GM12891 (cell line): ENCODE results near the gene FXN.

Source experiments
- DNase-seq: peaks from one replicate; pipeline ENCODE4 v3.0.0; 2011; ENCODE audit warnings: low spot score; ENCODE audit not compliant: insufficient read length
- FAIRE-seq: peaks from 2 replicates; lab custom pipeline; 2011; peaks lifted over from hg19 to GRCh38; lab: Jason Lieb, UNC
- PAX5 ChIP-seq: IDR thresholded peaks from 2 replicates; pipeline ENCODE4 v1.6.1; 2011; ENCODE audit warnings: low read length, moderate library complexity, mild to moderate bottlenecking; ENCODE audit not compliant: insufficient read depth, severe bottlenecking
- POLR2A ChIP-seq: IDR thresholded peaks from 2 replicates; pipeline ENCODE4 v1.6.1; 2011; ENCODE audit warnings: low read depth, low read length, control low read depth
- POLR2AphosphoS5 ChIP-seq: IDR thresholded peaks from 2 replicates; pipeline ENCODE4 v1.6.1; 2011; ENCODE audit warnings: low read depth, low read length, control low read depth
- POU2F2 ChIP-seq: IDR thresholded peaks from 2 replicates; pipeline ENCODE4 v1.6.1; 2011; ENCODE audit warnings: low read depth, mild to moderate bottlenecking, control low read depth, low read length, moderate library complexity
- SPI1 ChIP-seq: IDR thresholded peaks from 2 replicates; pipeline ENCODE4 v1.6.1; 2011; ENCODE audit warnings: low read depth, low read length, control low read depth
- TAF1 ChIP-seq: IDR thresholded peaks from 2 replicates; pipeline ENCODE4 v1.6.1; 2011; ENCODE audit warnings: low read depth, low read length, control low read depth

Gene FXN

DNA sequence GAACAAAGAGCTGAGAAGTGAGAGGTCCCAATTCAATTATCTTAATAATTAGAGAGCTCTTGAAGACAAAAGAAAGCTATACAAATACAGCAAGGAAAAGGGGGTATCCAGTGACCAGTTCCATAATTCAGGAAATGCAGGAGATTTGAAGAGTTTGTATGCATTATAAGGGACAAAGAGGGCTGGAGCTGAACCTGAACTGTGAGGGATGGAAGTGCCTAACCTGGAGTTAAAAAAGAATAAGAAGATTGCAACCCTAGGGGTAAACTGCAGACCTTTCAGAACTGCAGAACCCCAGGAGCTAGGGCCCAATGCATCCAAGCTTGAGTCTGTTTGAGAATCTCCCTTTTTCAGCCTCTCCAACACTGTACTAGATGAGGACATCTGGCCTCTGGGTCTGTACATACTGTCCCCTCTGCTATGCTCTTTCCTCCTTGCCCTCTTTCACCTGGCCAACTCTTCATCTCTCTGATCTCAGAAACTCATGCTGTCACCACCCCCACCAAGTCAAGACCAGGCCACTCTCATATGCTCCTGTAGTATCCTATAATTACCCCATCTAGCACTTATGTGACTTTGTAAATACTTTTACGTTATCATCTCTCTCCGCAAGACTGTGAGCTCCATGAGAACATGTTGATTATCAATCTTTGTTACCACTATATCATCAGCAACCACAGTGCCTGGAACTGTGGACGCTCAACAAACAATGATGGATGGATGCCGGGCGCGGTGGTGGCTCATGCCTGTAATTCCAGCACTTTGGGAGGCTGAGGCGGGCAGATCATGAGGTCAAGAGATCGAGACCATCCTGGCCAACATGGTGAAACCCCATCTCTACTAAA lies 15.0 kb upstream of the FXN start:
- FAIRE-seq = no peak
- TF ChIP-seq POLR2AphosphoS5 (no peak), SPI1 (no peak), TAF1 (no peak), POLR2A (no peak), POU2F2 (no peak), PAX5 (no peak)
- no peak for DNase-seq

GRCh38 chr9:69023650-69024049 lies 11.9 kb upstream of the FXN start:
- no peak for TF ChIP-seq POU2F2
- TF ChIP-seq TAF1 = no peak
- no peak for TF ChIP-seq PAX5
- no peak for TF ChIP-seq SPI1
- no peak for TF ChIP-seq POLR2A
- TF ChIP-seq POLR2AphosphoS5 = no peak
- no peak for DNase-seq
- FAIRE-seq = no peak

GRCh38 chr9:69027355-69028097 lies 8.0 kb upstream of the FXN start:
- FAIRE-seq (peak; percentile 91), DNase-seq (no peak)
- TF ChIP-seq TAF1 (no peak), PAX5 (no peak), POLR2A (no peak)

- no peak for DNase-seq
- no peak for TF ChIP-seq POLR2A
- TF ChIP-seq POLR2AphosphoS5 = no peak
- no peak for TF ChIP-seq SPI1
- no peak for TF ChIP-seq PAX5
- TF ChIP-seq TAF1 = no peak
- no peak for TF ChIP-seq POU2F2
- no peak for FAIRE-seq
Measured at GRCh38 chr9:69028754-69029153, 6.8 kb upstream of the FXN start.

GRCh38 chr9:69029535-69029934 lies 6.0 kb upstream of the FXN start:
- TF ChIP-seq POLR2A (no peak), POU2F2 (no peak), TAF1 (no peak), POLR2AphosphoS5 (no peak), PAX5 (no peak), SPI1 (no peak)
- DNase-seq (no peak), FAIRE-seq (no peak)

DNA sequence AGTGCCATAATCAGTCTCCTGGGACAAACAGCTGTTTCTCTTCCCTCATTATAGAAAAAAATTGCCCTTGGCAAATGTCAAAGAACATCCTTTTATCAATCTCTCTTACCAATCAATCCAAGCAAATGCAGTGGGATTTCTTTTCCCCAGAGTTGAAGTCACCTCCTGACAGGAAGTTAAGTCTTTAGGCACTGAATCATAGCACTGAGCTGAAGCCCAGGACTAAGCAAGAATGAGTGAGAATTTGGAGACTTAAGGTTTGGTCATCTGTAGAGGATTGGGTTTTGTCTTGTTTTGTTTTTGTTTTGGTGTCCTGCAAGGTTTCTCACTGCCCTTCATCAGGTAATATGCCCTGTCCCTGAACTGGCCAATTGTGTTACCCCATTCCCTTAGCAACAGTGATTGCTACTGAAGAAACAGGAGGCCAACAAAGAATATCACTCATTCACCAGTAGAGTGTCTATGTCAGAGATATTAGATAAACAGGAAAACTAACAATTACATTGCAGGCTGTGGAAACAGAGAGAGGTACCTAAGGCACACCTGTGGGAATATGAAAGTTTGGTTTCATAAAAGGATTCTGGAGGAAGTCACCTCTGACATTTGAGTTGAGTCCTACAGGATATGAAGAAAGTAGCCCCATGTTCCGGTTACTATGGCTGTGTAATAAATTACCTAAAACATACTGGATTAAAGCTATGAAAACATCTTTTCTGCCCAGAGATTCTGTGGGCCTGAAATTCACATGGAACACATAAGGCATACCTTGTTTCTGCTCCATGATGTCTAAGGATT lies 4.5 kb upstream of the FXN start:
- TF ChIP-seq SPI1 (no peak), PAX5 (no peak), TAF1 (no peak), POLR2A (no peak), POU2F2 (no peak), POLR2AphosphoS5 (no peak)
- DNase-seq = no peak
- no peak for FAIRE-seq

DNA sequence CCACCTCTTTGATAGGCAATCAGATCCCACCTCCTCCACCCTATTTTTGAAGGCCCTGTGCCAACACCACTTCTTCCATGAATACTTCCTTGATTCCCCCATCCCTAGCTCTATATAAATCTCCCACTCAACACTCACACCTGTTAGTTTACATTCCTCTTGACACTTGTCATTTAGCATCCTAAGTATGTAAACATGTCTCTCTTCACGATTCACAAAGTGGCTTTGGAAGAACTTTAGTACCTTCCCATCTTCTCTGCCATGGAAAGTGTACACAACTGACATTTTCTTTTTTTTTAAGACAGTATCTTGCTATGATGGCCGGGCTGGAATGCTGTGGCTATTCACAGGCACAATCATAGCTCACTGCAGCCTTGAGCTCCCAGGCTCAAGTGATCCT lies 1.5 kb upstream of the FXN start:
- FAIRE-seq (no peak), DNase-seq (no peak)
- TF ChIP-seq POU2F2 (no peak), PAX5 (no peak), POLR2AphosphoS5 (no peak)

DNA sequence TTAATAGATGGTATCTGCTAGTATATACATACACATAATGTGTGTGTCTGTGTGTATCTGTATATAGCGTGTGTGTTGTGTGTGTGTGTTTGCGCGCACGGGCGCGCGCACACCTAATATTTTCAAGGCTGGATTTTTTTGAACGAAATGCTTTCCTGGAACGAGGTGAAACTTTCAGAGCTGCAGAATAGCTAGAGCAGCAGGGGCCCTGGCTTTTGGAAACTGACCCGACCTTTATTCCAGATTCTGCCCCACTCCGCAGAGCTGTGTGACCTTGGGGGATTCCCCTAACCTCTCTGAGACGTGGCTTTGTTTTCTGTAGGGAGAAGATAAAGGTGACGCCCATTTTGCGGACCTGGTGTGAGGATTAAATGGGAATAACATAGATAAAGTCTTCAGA lies 757 bp downstream of the FXN start:
- DNase-seq = no peak
- FAIRE-seq = peak; percentile 16
- no peak for TF ChIP-seq POU2F2
- no peak for TF ChIP-seq TAF1
- no peak for TF ChIP-seq POLR2AphosphoS5

- TF ChIP-seq POLR2A = no peak
- TF ChIP-seq TAF1 = no peak
- no peak for TF ChIP-seq SPI1
- TF ChIP-seq POU2F2 = no peak
- TF ChIP-seq PAX5 = no peak
- TF ChIP-seq POLR2AphosphoS5 = no peak
- FAIRE-seq (no peak), DNase-seq (no peak)
Measured at GRCh38 chr9:69036799-69037198, 1.2 kb downstream of the FXN start.
